Adrenal gland (tissue), 5 donors: ENCODE results near the gene MBD3L3.
"Not testable (repeated sequence)": the region's sequence is repeated elsewhere in the genome, so short reads cannot be mapped to it uniquely, and the experiment has no call there.

Source experiments
- CTCF ChIP-seq, 6 experiments: fragments of 450-650 bp in 4 of 6; fragments of 200-600 bp in 2 of 6; sonication (generic) in 1 of 6; IDR thresholded peaks; 1 replicate in 5 of 6; 2 replicates in 1 of 6; pipeline versions ENCODE4 v1.5.1 to v1.8.0; 2016 to 2021; ENCODE audit warnings: antibody characterized with exemption in 6 of 6, mild to moderate bottlenecking in 2 of 6, moderate library complexity in 1 of 6
- POLR2A ChIP-seq, 2 donors: fragments of 450-650 bp; IDR thresholded peaks; one replicate each; pipeline ENCODE4 v1.6.1; 2017; ENCODE audit warnings: antibody characterized with exemption in 2 of 2, mild to moderate bottlenecking in 2 of 2, moderate library complexity in 1 of 2
- donor health status: DM: no; HTN: no; CAD: no.

GRCh38 chr19:7041563-7041962, 16.9 kb downstream of the MBD3L3 start:
- TF ChIP-seq CTCF, POLR2A (IDR thresholded peaks at IDR 0.05): not testable (repeated sequence)
